Measurements from ENCODE around the gene GRIK2. TPM values are rescaled to one million over a fixed set of nuclear protein-coding genes. Genes with fewer than 3 reads are reported as not detected.

GRIK2 gene
- polyA plus RNA-seq, 1 of the 3 experiments (the other 2 are of a cell fraction): 0.30 TPM

DNA sequence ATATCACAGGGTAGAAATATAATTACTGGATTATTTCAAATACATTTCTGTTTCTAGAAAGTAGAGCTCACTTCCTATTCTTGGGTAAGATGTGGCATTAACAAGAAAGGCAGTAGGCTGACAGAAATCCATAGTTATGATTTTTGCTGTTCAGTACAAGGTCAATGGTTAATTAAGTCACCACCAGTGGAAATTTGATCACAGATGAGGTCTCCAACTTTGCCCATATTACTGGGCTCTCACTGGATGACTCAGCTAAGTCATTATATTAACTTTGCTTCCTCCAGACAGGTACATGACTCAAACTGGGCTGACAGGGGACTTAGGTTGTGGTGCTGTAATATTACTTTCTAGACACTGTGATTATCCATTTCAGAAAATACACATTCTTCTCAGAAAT is 212.4 kb downstream of the GRIK2 start:
- no peaks in the 10 kb centered on the region; a peak in 1 of 4 replicates for H3K4me1 ChIP-seq (ENCODE audit: control insufficient read depth in 1 of 2, insufficient read depth in 2 of 2, low read depth in 1 of 2, low read length in 1 of 2)
- no peaks in the 10 kb centered on the region for H4K20me1 ChIP-seq (ENCODE audit: insufficient read depth)
- H3K4me2 ChIP-seq: no peak overlapping the region
- TF ChIP-seq, protein P1, sequence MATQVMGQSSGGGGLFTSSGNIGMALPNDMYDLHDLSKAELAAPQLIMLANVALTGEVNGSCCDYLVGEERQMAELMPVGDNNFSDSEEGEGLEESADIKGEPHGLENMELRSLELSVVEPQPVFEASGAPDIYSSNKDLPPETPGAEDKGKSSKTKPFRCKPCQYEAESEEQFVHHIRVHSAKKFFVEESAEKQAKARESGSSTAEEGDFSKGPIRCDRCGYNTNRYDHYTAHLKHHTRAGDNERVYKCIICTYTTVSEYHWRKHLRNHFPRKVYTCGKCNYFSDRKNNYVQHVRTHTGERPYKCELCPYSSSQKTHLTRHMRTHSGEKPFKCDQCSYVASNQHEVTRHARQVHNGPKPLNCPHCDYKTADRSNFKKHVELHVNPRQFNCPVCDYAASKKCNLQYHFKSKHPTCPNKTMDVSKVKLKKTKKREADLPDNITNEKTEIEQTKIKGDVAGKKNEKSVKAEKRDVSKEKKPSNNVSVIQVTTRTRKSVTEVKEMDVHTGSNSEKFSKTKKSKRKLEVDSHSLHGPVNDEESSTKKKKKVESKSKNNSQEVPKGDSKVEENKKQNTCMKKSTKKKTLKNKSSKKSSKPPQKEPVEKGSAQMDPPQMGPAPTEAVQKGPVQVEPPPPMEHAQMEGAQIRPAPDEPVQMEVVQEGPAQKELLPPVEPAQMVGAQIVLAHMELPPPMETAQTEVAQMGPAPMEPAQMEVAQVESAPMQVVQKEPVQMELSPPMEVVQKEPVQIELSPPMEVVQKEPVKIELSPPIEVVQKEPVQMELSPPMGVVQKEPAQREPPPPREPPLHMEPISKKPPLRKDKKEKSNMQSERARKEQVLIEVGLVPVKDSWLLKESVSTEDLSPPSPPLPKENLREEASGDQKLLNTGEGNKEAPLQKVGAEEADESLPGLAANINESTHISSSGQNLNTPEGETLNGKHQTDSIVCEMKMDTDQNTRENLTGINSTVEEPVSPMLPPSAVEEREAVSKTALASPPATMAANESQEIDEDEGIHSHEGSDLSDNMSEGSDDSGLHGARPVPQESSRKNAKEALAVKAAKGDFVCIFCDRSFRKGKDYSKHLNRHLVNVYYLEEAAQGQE (IDR thresholded peaks at IDR 0.05; ENCODE audit: low read depth, low read length): no peak
- no peak for TF ChIP-seq FOXJ3 (CRISPR knock-in tag; IDR thresholded peaks at IDR 0.05)
- no peak for TF ChIP-seq CHD2 (IDR thresholded peaks at IDR 0.05; ENCODE audit: low read length, partially characterized antibody)
- no peak for TF ChIP-seq TCF12 (IDR thresholded peaks at IDR 0.05)
- TF ChIP-seq EP300 (IDR thresholded peaks at IDR 0.05; ENCODE audit: borderline replicate concordance in 1 of 2, low read depth in 1 of 2, low read length in 1 of 2): no peak
- TF ChIP-seq TEAD4 (IDR thresholded peaks at IDR 0.05; ENCODE audit: borderline replicate concordance, insufficient read depth): no peak
- TF ChIP-seq RFX5 (IDR thresholded peaks at IDR 0.05; ENCODE audit: low read length): no peak
- TF ChIP-seq, protein P2, sequence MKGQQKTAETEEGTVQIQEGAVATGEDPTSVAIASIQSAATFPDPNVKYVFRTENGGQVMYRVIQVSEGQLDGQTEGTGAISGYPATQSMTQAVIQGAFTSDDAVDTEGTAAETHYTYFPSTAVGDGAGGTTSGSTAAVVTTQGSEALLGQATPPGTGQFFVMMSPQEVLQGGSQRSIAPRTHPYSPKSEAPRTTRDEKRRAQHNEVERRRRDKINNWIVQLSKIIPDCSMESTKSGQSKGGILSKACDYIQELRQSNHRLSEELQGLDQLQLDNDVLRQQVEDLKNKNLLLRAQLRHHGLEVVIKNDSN (IDR thresholded peaks at IDR 0.05; ENCODE audit: borderline replicate concordance, low read depth): no peak
- CTCF ChIA-PET: no interaction called here
- H3K79me2 ChIP-seq (ENCODE audit: insufficient read depth): no peaks in the 10 kb centered on the region
- H3K4me3 ChIP-seq (ENCODE audit: low read depth in 2 of 2, low read length in 1 of 2): no peak overlapping the region
- POLR2A ChIA-PET: no interaction called here
- no peak for DNase-seq
- no peaks in the 10 kb centered on the region for H3F3A ChIP-seq (replicated peaks; ENCODE audit: insufficient read depth)
- H3K36me3 ChIP-seq (replicated peaks in 1 of 2; ENCODE audit: control insufficient read depth in 1 of 2, insufficient read depth in 2 of 2, low read length in 1 of 2): no peaks in the 10 kb centered on the region
- H3K9me3 ChIP-seq: no peaks in the 10 kb centered on the region
- no peaks in the 10 kb centered on the region for H3K27me3 ChIP-seq (ENCODE audit: insufficient read depth)
- no peaks in the 10 kb centered on the region for H3K9me2 ChIP-seq
- no peak overlapping the region for H2AFZ ChIP-seq (ENCODE audit: low read depth)
- no peak overlapping the region for H3K9ac ChIP-seq
- H3K27ac ChIP-seq (ENCODE audit: low read depth in 2 of 2, low read length in 1 of 2): no peak overlapping the region

GRCh38 chr6:101607111-101607690 is 213.7 kb downstream of the GRIK2 start:
- no peaks in the 10 kb centered on the region for H4K20me1 ChIP-seq (ENCODE audit: insufficient read depth)
- H3F3A ChIP-seq (replicated peaks; ENCODE audit: insufficient read depth): no peaks in the 10 kb centered on the region
- H3K4me1 ChIP-seq (ENCODE audit: control insufficient read depth in 1 of 2, insufficient read depth in 2 of 2, low read depth in 1 of 2, low read length in 1 of 2): no peaks in the 10 kb centered on the region; a peak in 1 of 4 replicates
- TF ChIP-seq, protein P2 (IDR thresholded peaks at IDR 0.05; ENCODE audit: borderline replicate concordance, low read depth): no peak
- no peak for TF ChIP-seq POLR2AphosphoS5 (IDR thresholded peaks at IDR 0.05; ENCODE audit: low read depth, low read length)
- TF ChIP-seq MEF2A (IDR thresholded peaks at IDR 0.05; ENCODE audit: borderline replicate concordance, low read depth): no peak
- no peak for TF ChIP-seq FOXM1 (IDR thresholded peaks at IDR 0.05; ENCODE audit: low read depth)
- TF ChIP-seq SMC3 (IDR thresholded peaks at IDR 0.05; ENCODE audit: low read depth, low read length): no peak
- TF ChIP-seq MXI1 (IDR thresholded peaks at IDR 0.05; ENCODE audit: low read depth, low read length): no peak
- TF ChIP-seq FOSL2 (IDR thresholded peaks at IDR 0.05; ENCODE audit: borderline replicate concordance, low read depth): no peak
- TF ChIP-seq TAF1 (IDR thresholded peaks at IDR 0.05; ENCODE audit: borderline replicate concordance, low read depth, low read length): no peak
- TF ChIP-seq, protein P1 (IDR thresholded peaks at IDR 0.05; ENCODE audit: low read depth, low read length): no peak
- H3K9me3 ChIP-seq: no peaks in the 10 kb centered on the region
- no peak overlapping the region for H3K27ac ChIP-seq (ENCODE audit: low read depth in 2 of 2, low read length in 1 of 2)
- ChIA-PET POLR2A (no interaction called here), CTCF (no interaction called here)
- no peak overlapping the region for H3K9ac ChIP-seq
- H3K4me3 ChIP-seq (ENCODE audit: low read depth in 2 of 2, low read length in 1 of 2): no peak overlapping the region
- no peaks in the 10 kb centered on the region for H3K79me2 ChIP-seq (ENCODE audit: insufficient read depth)
- H3K27me3 ChIP-seq (ENCODE audit: insufficient read depth): no peaks in the 10 kb centered on the region
- H3K4me2 ChIP-seq: no peak overlapping the region
- no peak for DNase-seq
- H3K9me2 ChIP-seq: no peaks in the 10 kb centered on the region
- whole genome bisulfite sequencing (ENCODE audit: low lambda C conversion rate): 43% methylated on average over 4 of the region's 4 CpGs
- H2AFZ ChIP-seq (ENCODE audit: low read depth): no peak overlapping the region
- no peaks in the 10 kb centered on the region for H3K36me3 ChIP-seq (replicated peaks in 1 of 2; ENCODE audit: control insufficient read depth in 1 of 2, insufficient read depth in 2 of 2, low read length in 1 of 2)
